Stimulated activated CD4-positive, alpha-beta T cell treated with anti-CD3 and anti-CD28 coated beads, TNF-alpha, amount 100 ng/mL, for 4 hours (primary cell): ENCODE results near the gene NDFIP1.

ENCODE experiments used
- DNase-seq, 3 experiments: peaks; one replicate each; pipeline ENCODE4 v3.0.0-alpha.2; 2020; ENCODE audit warnings: low read depth in 3 of 3

The NDFIP1 gene

DNA sequence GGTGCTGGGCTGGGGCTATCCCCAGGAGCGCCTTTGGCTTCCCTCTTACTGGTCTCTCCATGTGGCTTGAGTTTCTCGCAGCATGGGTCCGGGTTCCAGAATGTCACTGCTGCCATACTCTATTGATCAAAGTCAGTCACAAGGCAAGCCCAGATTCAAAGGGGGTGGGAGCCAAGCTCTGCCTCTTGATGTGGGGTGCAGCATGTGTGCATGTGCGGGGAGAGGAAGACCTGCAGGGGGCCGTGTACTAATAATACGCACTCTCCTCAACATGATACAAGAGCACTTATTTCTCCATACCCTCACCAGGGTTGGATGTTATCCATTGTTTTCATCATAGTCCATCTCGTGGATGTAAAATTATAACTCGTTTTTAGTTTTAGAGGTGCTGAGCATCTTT is 81.2 kb downstream of the NDFIP1 start:
- no peak for DNase-seq

DNA sequence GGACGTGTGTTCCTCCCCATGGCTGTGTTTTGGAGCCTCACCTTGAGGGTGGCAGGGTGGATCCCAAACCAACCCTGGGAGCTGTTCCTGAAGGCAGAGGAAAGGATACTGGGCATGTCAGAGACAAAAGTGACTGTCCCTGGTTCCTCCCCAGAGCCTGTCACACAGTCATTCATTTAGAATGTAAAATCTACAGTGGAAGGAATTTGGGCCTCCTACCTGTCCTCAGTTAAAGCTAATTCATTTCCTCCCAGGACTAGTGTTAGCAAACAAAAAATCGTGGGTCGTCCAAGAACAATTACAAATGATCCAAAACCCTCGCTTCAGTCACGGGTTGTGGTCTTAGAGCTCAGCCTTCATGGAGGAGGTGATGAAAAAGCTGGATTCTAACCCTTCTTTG is 83.2 kb downstream of the NDFIP1 start:
- DNase-seq = no peak

DNA sequence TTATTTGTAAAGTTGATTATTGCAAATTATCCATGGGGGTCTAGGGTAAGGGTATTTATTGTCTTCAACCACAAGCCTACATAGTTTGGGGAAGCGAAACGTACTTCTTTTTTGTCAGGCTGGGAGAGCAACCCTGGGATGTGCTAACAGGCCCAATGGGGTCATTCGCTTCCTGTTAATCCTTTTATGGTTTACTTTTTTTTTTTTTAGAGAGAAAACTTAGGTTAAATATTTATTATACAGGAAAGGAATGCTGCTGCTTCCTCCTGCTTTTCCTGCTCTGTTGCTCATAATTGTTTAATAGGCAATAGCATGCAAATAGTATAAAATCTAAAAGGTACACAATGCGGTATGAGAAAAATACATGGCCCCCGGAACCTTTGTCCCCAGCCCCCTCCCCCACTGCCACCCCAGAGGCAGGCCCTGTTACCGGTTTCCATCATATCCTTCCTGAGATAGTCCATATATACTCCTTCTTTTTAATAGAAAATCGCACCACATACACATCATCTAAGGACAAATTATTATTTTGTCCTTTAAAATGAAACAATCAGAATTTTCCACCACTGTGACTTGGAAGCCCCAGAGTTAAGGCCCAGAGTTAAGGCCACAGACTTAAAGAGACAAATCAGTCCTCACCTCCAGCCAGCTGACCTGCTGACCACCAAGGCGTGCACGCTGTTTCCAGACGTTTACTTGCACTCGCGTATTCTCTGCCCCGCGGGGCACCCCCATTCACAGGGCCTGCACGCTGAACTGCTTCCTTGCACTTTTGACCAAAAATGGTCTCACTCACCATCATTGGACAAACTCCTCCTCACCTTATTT is 83.9 kb downstream of the NDFIP1 start:
- DNase-seq = no peak

DNA sequence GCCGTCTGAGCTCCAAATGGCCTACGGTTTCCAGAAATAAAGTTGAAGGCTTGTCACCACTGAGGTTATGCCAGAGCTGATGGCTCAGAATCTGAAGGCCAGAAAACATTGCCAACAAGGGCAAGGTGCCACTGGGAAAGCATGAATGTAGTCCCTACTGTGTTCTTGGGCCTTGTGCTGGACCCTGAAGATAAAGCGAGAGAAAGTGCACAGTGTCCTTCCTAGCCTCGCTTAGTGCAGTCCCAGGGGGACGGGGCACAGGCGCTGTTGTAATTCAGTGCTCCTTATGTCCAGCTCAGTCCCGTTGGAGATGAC is 84.5 kb downstream of the NDFIP1 start:
- no peak for DNase-seq

DNA sequence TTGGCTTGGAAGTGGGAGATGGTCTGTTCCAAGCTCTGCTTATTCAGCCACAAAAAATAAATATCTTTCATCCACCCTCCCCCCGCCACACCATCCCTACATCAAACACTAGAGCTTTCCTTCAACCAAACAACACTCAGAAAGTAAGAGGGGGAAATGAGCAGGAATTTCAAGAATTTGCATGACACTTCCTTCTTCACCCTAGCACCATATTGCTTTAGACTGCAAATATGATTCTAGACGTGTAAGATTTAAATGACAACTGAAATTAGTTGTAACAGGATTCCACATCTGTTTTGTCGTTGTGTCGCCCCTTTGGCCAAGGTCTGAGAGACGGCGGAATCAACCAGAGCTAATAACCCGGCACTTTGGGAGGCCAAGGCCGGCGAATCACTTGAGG is 88.5 kb downstream of the NDFIP1 start:
- no peak for DNase-seq

DNA sequence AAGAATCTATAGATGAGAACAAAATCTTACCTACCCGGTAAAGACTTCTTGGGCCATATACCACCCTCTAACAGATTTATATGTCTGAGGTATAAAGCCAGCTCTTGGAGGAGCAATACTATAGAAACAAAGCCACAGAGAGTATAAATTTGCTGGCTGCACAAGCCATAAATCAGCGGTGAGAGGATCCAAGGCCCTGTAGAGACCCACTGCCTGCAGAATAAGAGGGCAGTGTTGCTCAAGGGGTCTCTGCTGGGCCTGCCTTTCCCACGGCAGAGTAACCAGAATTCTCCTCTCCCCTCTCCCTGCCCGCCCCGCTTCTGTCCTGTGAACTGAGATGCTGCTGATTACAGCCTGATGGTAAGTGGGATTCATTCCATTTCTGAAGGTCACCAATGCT is 89.2 kb downstream of the NDFIP1 start:
- no peak for DNase-seq

DNA sequence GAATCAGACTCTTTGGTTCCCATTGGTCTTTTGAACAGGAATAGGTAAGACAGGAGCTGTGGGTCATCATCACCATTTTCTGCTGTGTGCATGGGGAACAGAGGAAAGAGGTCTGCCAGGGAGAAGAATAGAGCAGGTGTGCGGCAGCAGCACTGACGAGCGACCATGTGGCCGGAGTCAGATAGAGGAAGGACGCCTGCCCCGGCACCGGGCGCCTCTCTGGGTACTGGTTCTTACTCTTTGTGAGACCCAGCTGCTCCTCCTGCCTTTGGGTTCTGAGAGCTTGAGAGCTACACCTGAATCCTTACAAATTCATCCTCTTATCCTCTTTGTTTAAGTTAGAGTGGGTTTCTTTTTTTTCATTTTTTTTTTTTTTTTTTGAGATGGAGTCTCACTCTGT is 90.8 kb downstream of the NDFIP1 start:
- DNase-seq = no peak

DNA sequence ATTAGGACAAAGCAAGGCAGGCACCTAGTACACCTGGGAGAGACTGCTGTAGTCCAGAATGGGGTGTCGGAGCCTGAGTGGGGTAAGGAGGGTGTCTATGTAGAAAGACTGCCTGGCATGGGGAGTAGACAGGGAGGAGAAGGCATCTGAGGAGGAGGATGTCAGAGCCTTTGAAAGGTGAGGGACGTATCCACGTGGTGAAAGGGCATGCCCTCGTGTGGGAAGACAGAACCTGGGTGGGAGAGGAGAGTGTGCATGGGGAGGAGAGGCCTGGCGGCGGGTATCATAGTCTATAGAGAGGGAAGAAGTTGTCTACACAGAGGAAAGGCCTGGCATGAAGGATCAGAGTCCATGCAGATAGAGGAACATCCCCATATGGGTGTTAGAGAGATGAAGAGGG is 91.8 kb downstream of the NDFIP1 start:
- DNase-seq = no peak

DNA sequence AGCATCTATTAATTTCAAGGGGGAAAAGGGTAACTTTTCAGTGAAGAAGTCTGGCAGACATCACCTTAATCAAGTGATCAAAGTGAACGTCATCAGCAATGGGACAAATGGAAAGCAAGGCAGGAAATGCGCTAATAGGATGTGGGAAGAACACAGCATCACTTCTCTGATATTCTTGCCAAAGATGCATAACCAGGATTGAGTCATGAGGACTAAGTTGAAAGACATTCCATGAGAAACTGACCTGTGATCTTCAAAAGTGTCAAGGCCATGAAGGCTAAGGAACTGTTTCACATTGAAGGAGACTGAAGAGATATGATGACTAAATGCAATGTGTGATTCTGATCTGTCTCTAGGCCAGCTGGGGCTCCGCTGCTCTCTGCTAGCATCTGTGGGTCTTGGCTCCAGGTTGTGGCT is 92.9 kb downstream of the NDFIP1 start:
- no peak for DNase-seq

DNA sequence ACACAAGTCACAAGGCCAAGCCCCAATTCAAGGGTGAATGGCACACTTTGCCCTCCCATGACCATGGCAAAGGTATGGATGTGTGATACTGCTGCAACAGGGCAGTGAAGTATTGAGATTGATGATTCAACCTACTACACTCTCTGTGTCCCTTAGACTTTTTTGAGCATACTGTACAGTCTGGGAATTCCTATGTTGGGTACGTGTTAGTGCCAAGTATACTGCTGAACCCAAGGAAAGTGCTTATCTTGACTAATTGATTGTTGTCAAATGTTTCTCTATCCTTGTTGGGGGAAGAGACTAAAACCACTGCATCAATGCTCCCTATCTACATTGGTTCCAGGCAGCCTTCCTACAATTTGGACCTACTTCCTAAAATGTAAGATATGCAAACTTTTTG is 93.7 kb downstream of the NDFIP1 start:
- no peak for DNase-seq
